Measurements from ENCODE around the gene MMP28.

- TF ChIP-seq TCF12 (IDR thresholded peaks at IDR 0.05; ENCODE audit: low read depth): no peak
- no peak; the same call in 1 of the 2 replicates for TF ChIP-seq REST (IDR thresholded peaks at IDR 0.05; ENCODE audit: low read depth)
- TF ChIP-seq FOXM1 (IDR thresholded peaks at IDR 0.05; ENCODE audit: borderline replicate concordance, low read depth): no peak
Observed at GRCh38 chr17:35744830-35745229, 50.6 kb downstream of the MMP28 start.
